ENCODE results near the gene STK39.
A peak's percentile ranks its signal among the peaks of the same experiment; 100 is the strongest.
"Not testable (repeated sequence)": the region's sequence is repeated elsewhere in the genome, so short reads cannot be mapped to it uniquely, and the experiment has no call there.

The STK39 gene

GRCh38 chr2:168247341-168248261, at the start of gene STK39:
TSS of gene STK39 (minus strand) at chr2:168247595. CDS start at chr2:168247435, 160 bp downstream.
- peak; percentile 24 for DNase-seq (ENCODE audit: low read depth)

- DNase-seq (ENCODE audit: low read depth), result no peak
These were observed 47.7 kb upstream of the STK39 start for GRCh38 chr2:168295051-168295450.

- DNase-seq (ENCODE audit: low read depth), result no peak
These were observed 47.0 kb upstream of the STK39 start for GRCh38 chr2:168294409-168294808.

- DNase-seq (ENCODE audit: low read depth), result no peak
These were observed 46.4 kb upstream of the STK39 start for GRCh38 chr2:168293766-168294165.

- DNase-seq (ENCODE audit: low read depth), result no peak
These were observed 43.0 kb upstream of the STK39 start for GRCh38 chr2:168290391-168290790.

- DNase-seq (ENCODE audit: low read depth), result no peak
These were observed 42.5 kb upstream of the STK39 start for GRCh38 chr2:168289880-168290279.

GRCh38 chr2:168286535-168286934, 39.1 kb upstream of the STK39 start:
- DNase-seq (ENCODE audit: low read depth), result no peak

- DNase-seq (ENCODE audit: low read depth), result no peak
These were observed 31.1 kb upstream of the STK39 start for GRCh38 chr2:168278424-168278888.

GRCh38 chr2:168277276-168277675, 29.9 kb upstream of the STK39 start:
- no peak for DNase-seq (ENCODE audit: low read depth)

- DNase-seq (ENCODE audit: low read depth), result no peak
These were observed 24.8 kb upstream of the STK39 start for GRCh38 chr2:168272225-168272624.

GRCh38 chr2:168262926-168263325, 15.5 kb upstream of the STK39 start:
- not testable (repeated sequence) for DNase-seq (ENCODE audit: low read depth)

- no peak for DNase-seq (ENCODE audit: low read depth)
These were observed 9.1 kb upstream of the STK39 start for GRCh38 chr2:168256448-168256847.

GRCh38 chr2:168255866-168256265, 8.5 kb upstream of the STK39 start:
- no peak for DNase-seq (ENCODE audit: low read depth)

GRCh38 chr2:168255103-168255502, 7.7 kb upstream of the STK39 start:
- no peak for DNase-seq (ENCODE audit: low read depth)

GRCh38 chr2:168254158-168254935, 7.0 kb upstream of the STK39 start:
- peak; percentile 52 for DNase-seq (ENCODE audit: low read depth)

GRCh38 chr2:168253379-168253778, 6.0 kb upstream of the STK39 start:
- no peak for DNase-seq (ENCODE audit: low read depth)

GRCh38 chr2:168252976-168253375, 5.6 kb upstream of the STK39 start:
- no peak for DNase-seq (ENCODE audit: low read depth)

- no peak for DNase-seq (ENCODE audit: low read depth)
These were observed 683 bp downstream of the STK39 start for GRCh38 chr2:168246483-168247340.

- no peak for DNase-seq (ENCODE audit: low read depth)
These were observed 1.3 kb downstream of the STK39 start for GRCh38 chr2:168246072-168246482.

GRCh38 chr2:168245074-168245825, 2.1 kb downstream of the STK39 start:
- DNase-seq (ENCODE audit: low read depth), result no peak

GRCh38 chr2:168244318-168244717, 3.1 kb downstream of the STK39 start:
- DNase-seq (ENCODE audit: low read depth), result no peak
